Measurements from ENCODE around the gene ANKRD2.

Gene ANKRD2

GRCh38 chr10:97608991-97609561 lies 36.5 kb downstream of the ANKRD2 start:
- FAIRE-seq (no peak), DNase-seq (ENCODE audit: insufficient read length) (no peak)
- no peak for TF ChIP-seq POLR2AphosphoS5 (IDR thresholded peaks at IDR 0.05; ENCODE audit: low read depth, low read length)
- TF ChIP-seq POLR2A (IDR thresholded peaks at IDR 0.05; ENCODE audit: low read depth, low read length), result no peak
- TF ChIP-seq TAF1 (IDR thresholded peaks at IDR 0.05; ENCODE audit: borderline replicate concordance, low read depth, low read length), result no peak

- TF ChIP-seq POLR2AphosphoS5 (IDR thresholded peaks at IDR 0.05; ENCODE audit: low read depth, low read length) (no peak), TAF1 (IDR thresholded peaks at IDR 0.05; ENCODE audit: borderline replicate concordance, low read depth, low read length) (no peak), POLR2A (IDR thresholded peaks at IDR 0.05; ENCODE audit: low read depth, low read length) (no peak)
- no peak for FAIRE-seq
- no peak for DNase-seq (ENCODE audit: insufficient read length)
Observed at GRCh38 chr10:97611473-97611872, 38.9 kb downstream of the ANKRD2 start.

- DNase-seq (ENCODE audit: insufficient read length) (no peak), FAIRE-seq (no peak)
- TF ChIP-seq POLR2AphosphoS5 (IDR thresholded peaks at IDR 0.05; ENCODE audit: low read depth, low read length) (no peak), POLR2A (IDR thresholded peaks at IDR 0.05; ENCODE audit: low read depth, low read length) (no peak), TAF1 (IDR thresholded peaks at IDR 0.05; ENCODE audit: borderline replicate concordance, low read depth, low read length) (no peak)
Observed at GRCh38 chr10:97612386-97612785, 39.8 kb downstream of the ANKRD2 start.

DNA sequence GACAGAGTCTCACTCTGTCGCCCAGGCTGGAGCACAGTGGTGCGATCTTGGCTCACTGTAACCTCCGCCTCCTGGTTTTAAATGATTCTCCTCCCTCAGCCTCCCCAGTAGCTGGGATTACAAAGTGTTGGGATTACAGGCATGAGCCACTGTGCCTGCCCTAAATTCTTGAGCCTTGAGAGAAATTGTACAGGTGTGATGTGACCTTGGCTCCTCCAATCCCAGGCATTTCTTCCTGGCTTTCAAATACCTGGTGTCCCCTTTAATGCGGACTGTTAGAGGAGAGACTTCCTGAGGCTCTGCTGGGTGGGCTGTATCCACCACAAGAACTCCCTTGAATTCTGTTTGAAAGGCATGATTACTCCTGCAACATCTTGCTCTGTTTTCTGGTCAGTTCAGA lies 45.7 kb downstream of the ANKRD2 start:
- FAIRE-seq (no peak), DNase-seq (ENCODE audit: insufficient read length) (no peak)
- TF ChIP-seq POLR2A (IDR thresholded peaks at IDR 0.05; ENCODE audit: low read depth, low read length) (no peak), TAF1 (IDR thresholded peaks at IDR 0.05; ENCODE audit: borderline replicate concordance, low read depth, low read length) (no peak), POLR2AphosphoS5 (IDR thresholded peaks at IDR 0.05; ENCODE audit: low read depth, low read length) (no peak)

GRCh38 chr10:97618733-97619132 lies 46.2 kb downstream of the ANKRD2 start:
- FAIRE-seq, result no peak
- no peak for DNase-seq (ENCODE audit: insufficient read length)
- TF ChIP-seq POLR2A (IDR thresholded peaks at IDR 0.05; ENCODE audit: low read depth, low read length), result no peak
- TF ChIP-seq POLR2AphosphoS5 (IDR thresholded peaks at IDR 0.05; ENCODE audit: low read depth, low read length), result no peak
- no peak for TF ChIP-seq TAF1 (IDR thresholded peaks at IDR 0.05; ENCODE audit: borderline replicate concordance, low read depth, low read length)

GRCh38 chr10:97623277-97623676 lies 50.7 kb downstream of the ANKRD2 start:
- no peak for FAIRE-seq
- TF ChIP-seq POLR2AphosphoS5 (IDR thresholded peaks at IDR 0.05; ENCODE audit: low read depth, low read length), result no peak
- TF ChIP-seq TAF1 (IDR thresholded peaks at IDR 0.05; ENCODE audit: borderline replicate concordance, low read depth, low read length), result no peak
- no peak for TF ChIP-seq POLR2A (IDR thresholded peaks at IDR 0.05; ENCODE audit: low read depth, low read length)
- DNase-seq (ENCODE audit: insufficient read length), result no peak

DNA sequence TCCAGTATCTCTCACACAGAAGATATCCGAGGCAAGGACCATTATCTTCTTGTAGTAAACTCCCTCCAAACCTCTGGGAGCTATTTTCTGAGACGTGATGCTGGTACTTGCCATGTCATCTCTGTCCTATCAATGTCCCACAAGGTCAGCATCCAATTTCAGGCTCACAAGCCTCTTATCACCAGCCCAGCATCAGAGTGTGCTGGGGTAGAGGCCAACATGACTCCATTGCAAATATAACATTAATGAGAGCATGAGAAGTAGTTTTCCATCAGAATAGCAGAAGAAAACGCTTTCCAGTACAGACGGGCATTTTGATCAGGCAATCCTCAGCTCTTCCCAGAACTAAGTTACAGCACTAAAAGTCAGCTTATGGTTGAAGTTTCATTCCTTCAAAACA lies 55.2 kb downstream of the ANKRD2 start:
- no peak for FAIRE-seq
- no peak for DNase-seq (ENCODE audit: insufficient read length)
- TF ChIP-seq POLR2A (IDR thresholded peaks at IDR 0.05; ENCODE audit: low read depth, low read length) (no peak), POLR2AphosphoS5 (IDR thresholded peaks at IDR 0.05; ENCODE audit: low read depth, low read length) (no peak)

DNA sequence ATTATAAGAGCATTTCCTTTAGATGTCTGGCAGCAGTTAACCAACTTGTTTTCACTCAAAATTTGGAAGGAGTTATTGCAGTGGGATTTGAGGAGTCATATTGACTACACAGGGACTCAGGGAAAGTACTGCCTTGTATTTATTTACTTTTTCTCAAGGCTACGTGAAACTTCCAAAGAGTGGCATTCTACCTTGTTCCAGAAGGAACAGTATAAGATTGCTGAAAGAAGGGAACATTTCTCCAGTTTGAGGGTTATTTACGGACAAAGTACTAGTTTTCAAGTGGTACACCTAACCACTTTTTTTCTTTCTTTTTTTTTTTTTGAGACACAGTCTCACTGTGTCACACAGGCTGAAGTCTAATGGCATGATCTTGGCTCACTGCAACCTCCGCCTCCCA lies 55.6 kb downstream of the ANKRD2 start:
- TF ChIP-seq TAF1 (IDR thresholded peaks at IDR 0.05; ENCODE audit: borderline replicate concordance, low read depth, low read length) (no peak), POLR2A (IDR thresholded peaks at IDR 0.05; ENCODE audit: low read depth, low read length) (no peak), POLR2AphosphoS5 (IDR thresholded peaks at IDR 0.05; ENCODE audit: low read depth, low read length) (no peak)
- FAIRE-seq, result no peak
- no peak for DNase-seq (ENCODE audit: insufficient read length)

DNA sequence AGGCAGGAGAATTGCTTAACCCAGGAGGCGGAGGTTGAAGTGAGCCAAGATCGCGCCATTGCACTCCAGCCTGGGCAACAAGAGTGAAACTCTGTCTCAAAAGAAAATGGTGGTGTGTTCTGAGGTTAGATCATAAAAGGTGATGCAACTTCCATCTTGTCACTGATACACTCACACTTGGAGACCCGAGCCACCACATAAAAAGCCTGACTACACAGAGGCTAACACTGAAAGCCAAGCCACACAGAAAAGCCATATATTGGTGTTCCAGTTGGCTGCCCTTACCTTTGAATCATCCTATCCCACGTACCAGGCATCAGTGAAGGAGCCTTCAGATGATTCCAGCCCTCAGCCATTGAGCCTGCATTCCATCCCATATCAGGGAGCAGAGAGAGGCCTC lies 56.7 kb downstream of the ANKRD2 start:
- FAIRE-seq (no peak), DNase-seq (ENCODE audit: insufficient read length) (no peak)
- no peak for TF ChIP-seq TAF1 (IDR thresholded peaks at IDR 0.05; ENCODE audit: borderline replicate concordance, low read depth, low read length)
- TF ChIP-seq POLR2A (IDR thresholded peaks at IDR 0.05; ENCODE audit: low read depth, low read length), result no peak
- TF ChIP-seq POLR2AphosphoS5 (IDR thresholded peaks at IDR 0.05; ENCODE audit: low read depth, low read length), result no peak

- no peak for FAIRE-seq
- no peak for DNase-seq (ENCODE audit: insufficient read length)
- TF ChIP-seq POLR2AphosphoS5 (IDR thresholded peaks at IDR 0.05; ENCODE audit: low read depth, low read length), result no peak
- no peak for TF ChIP-seq POLR2A (IDR thresholded peaks at IDR 0.05; ENCODE audit: low read depth, low read length)
- no peak for TF ChIP-seq TAF1 (IDR thresholded peaks at IDR 0.05; ENCODE audit: borderline replicate concordance, low read depth, low read length)
Observed at GRCh38 chr10:97631098-97631497, 58.5 kb downstream of the ANKRD2 start.

DNA sequence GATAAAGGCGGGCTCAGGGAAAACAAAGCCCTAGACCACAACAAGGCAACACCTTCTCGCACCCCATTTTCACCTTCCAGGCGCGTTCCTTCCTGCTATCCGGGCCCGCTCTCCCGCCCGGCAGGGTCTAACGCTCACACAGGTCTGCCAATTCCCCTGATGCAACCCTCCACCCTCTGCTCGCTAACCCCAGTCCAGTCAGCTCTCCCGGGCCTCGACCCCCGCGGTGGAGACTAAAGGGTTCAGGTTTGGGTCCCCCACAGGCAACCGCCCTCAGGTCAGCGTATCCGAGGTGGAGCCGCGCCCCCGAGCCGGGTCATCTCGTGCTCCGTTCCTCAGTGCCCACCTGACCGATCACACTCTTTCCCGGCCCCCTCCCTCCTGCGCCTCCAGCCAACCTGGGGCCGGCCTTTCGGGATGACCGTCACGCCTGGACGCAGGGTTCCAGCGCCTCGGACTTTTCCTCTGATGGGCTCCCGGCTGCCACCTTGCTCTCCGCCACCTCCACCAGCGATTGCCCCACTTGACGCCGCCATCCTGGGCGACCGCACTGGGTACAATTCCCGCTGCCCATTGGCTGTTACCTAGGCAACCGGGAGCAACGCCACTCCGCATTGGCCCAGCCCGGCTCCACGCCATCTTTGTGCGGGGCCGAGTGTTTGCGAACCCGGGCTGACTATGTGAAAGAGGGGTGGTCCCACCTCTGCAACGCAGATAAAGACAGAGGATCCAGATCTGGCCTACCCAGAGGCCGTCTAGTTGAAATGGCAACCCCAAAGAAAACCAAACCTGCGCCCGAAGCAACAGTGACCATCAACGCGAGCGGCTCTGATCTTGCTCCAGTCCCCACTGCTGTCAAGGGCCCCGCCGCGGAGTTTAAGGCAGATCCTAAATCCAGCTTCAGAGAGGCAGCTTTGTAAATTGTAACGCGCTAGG lies 60.6 kb downstream of the ANKRD2 start, which contains the start of gene MORN4:
TSS of gene MORN4 (minus strand) at position 552 of the 936 bp plus-strand sequence. CDS start 13,847 bp downstream, outside the sequence.
- no peak for TF ChIP-seq POLR2AphosphoS5 (IDR thresholded peaks at IDR 0.05; ENCODE audit: low read depth, low read length)
- peak; percentile 51; the same call in 1 of the 2 replicates for TF ChIP-seq POLR2A (IDR thresholded peaks at IDR 0.05; ENCODE audit: low read depth, low read length)
- peak; percentile 57; the same call in 1 of the 2 replicates for TF ChIP-seq TAF1 (IDR thresholded peaks at IDR 0.05; ENCODE audit: borderline replicate concordance, low read depth, low read length)
- FAIRE-seq (peak; percentile 97), DNase-seq (ENCODE audit: insufficient read length) (peak; percentile 88)

All from GM12892 (cell line).